GM20000 (cell line): ENCODE results near the gene BRCA1.

Source experiments
- DNase-seq: peaks from one replicate; pipeline ENCODE4 v3.0.0; 2012; ENCODE audit warnings: low spot score
- TF ChIP-seq, protein P1 (sequence below): IDR thresholded peaks from 2 replicates; pipeline ENCODE4 v1.5.1; 2012; ENCODE audit warnings: mild to moderate bottlenecking, control low read depth; ENCODE audit errors: extremely low read depth, missing control alignments

The BRCA1 gene

DNA sequence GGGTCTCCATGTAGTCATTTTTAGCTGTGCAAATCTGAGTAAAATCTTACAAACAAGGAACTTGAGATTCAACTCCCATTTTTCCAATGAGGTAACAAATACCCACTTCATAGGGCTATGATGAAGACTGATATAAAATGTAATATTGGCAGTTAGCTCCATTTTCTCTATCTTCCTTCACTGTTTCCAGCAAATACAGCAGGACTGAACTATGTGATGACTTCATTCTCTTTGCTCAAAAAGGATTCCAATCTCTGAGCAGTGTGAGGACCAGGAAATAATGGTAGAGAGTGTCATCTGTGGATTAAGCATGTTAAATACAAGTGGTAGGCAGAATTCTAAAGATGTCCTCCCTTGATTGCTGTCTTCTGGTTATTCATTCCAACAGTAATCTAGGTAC is 81.9 kb downstream of the BRCA1 start:
- TF ChIP-seq, protein P1, sequence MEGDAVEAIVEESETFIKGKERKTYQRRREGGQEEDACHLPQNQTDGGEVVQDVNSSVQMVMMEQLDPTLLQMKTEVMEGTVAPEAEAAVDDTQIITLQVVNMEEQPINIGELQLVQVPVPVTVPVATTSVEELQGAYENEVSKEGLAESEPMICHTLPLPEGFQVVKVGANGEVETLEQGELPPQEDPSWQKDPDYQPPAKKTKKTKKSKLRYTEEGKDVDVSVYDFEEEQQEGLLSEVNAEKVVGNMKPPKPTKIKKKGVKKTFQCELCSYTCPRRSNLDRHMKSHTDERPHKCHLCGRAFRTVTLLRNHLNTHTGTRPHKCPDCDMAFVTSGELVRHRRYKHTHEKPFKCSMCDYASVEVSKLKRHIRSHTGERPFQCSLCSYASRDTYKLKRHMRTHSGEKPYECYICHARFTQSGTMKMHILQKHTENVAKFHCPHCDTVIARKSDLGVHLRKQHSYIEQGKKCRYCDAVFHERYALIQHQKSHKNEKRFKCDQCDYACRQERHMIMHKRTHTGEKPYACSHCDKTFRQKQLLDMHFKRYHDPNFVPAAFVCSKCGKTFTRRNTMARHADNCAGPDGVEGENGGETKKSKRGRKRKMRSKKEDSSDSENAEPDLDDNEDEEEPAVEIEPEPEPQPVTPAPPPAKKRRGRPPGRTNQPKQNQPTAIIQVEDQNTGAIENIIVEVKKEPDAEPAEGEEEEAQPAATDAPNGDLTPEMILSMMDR, result no peak
- DNase-seq, result no peak

DNA sequence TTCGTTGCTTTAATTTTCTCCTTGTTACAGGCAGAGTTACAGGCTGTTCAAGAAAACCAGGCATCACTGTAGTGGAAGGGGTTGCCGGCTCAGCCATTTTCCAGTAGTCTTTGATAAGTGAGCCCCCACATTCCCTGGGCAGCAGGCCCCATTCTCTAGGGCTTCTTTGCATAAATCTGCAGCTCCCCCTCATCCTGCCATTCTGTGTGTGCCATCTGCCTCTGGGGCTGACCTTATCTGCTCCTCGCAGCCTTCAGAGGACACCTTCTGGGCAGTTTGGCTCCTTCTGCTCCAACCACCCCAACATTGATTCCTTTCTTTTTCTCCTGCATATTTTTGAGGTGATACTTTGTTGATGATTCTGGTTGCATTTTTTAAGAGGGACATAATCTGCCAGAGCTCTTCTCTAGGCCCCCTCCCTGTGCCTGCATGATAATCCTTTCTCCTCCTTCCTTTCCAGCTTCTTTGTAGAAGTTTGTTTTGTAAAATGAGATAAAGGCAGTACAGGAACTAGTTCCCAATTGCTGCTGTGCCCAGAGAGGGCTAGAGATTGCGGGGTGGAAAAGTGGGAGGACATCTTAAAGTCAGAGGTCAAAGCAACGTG is 83.0 kb downstream of the BRCA1 start:
- DNase-seq, result no peak
- TF ChIP-seq, protein P1, result no peak

DNA sequence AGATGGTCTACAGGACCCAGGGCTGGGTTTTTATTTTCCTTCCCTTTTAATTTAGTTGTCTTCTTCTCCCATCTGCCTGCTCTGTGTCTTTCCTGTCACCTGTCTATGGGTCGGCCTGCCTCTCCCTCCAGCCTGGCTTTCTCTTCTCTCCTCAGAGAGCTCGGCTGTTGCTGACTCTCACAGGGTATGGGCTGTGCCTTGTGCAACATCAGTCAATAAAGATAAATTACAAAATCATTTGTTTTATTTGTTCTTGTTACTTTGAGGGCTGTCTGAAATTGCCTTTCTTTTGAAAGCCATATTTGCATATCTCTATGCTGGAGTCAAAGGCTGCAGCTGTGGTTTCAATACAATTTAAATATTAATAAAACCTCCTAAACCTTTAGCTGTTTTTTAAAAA is 84.5 kb downstream of the BRCA1 start:
- DNase-seq, result no peak
- TF ChIP-seq, protein P1, result no peak

DNA sequence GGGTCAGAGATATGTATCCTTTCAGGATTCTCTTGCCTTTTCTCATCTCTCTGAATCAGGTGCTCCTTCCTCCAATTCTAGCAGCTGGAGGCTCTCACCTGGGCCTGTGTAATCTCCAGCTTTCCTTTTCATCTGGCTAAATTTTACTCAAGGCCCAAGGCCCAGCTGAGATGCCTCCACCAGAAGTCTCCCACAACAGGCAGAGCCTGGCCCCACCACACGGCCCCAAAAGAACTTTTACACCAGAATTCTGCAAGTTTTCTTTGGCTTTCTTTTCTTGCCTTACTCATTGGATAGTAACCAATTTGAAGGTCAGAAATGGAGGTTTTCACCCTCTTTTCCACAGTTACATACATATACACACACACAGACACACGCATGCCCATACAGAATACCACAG is 85.5 kb downstream of the BRCA1 start:
- TF ChIP-seq, protein P1, result no peak
- DNase-seq, result no peak

DNA sequence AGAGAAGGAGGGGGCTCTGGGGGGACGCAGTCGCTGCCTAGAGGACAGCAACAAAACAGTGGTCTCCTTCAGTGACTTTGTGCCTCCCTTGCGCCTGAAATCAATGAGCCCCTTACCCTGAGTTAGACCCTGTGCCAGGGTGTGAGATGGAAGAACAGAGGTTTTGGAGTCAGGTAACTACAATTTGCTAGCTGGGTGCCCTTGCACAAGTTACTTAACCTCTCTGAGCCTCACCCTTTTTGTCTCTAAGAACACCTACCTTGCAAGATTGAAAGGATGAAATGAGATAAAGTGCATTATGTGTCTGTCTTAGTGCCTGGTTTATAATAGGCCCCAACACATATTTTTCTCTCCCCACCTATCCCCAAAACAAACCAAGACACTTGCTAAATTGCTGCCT is 90.3 kb downstream of the BRCA1 start:
- no peak for DNase-seq
- TF ChIP-seq, protein P1, result no peak

DNA sequence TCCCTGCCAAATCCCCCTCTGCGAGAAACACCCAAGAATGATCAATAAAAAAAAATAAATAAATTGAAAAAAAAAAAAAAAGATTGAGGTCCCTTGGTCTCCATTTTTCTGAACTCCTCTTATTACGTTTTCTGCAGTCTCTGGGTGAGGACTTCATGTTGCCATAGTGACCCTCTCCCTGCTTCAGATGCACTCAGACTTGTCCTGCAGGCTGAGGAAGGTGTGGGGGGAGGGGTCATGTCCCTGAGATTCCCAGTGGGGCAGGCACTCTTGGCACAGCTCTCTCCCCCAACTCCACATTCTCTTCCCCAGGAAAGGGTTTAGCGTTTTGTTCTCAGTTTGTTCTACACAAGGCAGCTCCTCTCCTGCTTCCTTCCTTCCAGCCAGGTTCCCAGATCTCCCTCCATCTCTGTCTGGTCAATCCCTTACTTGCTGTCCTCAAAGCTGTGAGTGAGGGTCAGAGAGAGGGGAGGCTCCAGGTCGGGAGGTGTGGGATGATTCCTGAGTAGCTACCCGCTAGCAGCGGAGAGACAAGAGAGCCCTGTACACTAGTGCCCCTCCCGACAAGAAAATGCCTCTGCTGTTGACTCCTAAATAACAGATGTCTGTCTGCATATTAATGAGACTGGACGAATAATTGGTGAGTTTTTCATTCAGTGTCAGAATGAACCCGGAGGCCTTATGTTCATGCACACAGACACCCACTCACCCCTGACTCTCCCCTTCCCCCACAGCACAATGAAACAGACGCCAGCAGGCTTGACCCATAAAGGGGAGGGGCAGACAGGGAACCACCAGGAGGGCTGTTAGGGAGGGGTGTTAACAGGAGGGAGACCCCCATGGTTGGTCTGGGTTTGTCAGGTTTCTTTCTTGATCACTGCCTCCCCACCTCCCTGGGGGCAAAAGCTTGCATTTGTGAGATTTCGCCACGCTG is 90.9 kb downstream of the BRCA1 start:
- TF ChIP-seq, protein P1, result no peak
- DNase-seq, result no peak

DNA sequence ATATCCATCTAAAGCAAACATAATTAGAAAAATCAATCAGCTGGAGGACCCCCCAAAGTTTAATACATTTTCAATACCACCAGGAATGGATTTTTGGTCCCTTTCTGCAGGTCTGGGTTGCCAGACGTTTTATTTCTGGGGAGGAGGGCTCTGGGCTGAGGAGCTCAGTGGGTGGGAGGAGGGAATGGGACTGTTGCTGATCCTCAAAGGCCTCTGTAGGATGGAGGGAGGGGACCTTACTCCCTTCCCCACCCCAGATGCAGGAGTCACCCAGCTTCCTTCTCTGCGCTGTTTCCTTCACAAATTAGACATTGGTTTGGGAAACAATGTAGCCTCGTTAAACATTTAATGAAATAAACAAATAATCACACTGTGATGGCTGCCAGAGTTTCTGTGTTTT is 93.5 kb downstream of the BRCA1 start:
- DNase-seq, result no peak
- TF ChIP-seq, protein P1, result no peak
